Mesendoderm (in vitro differentiated cells): Measurements from ENCODE around the gene STAC3.

Experiments used
- DNase-seq: peaks from one replicate; pipeline ENCODE4 v3.0.0; 2013
- H2AK5ac ChIP-seq: 2 replicates; pipeline ENCODE4 v1.6.1; 2013; ENCODE audit warnings: low read length, inconsistent platforms
- H2BK120ac ChIP-seq: 2 replicates; pipeline ENCODE4 v1.6.1; 2013; ENCODE audit warnings: low read depth, mild to moderate bottlenecking, low read length, moderate library complexity, mixed read lengths
- H2BK15ac ChIP-seq: replicated peaks from 2 replicates; pipeline ENCODE4 v1.6.1; 2013; ENCODE audit warnings: low read depth, mild to moderate bottlenecking, moderate library complexity
- H2BK5ac ChIP-seq: 2 replicates; pipeline ENCODE4 v1.6.1; 2013; ENCODE audit warnings: low read length, inconsistent platforms
- H3K18ac ChIP-seq: 2 replicates; pipeline ENCODE4 v1.6.1; 2013; ENCODE audit warnings: mild to moderate bottlenecking, low read length, mixed read lengths
- H3K23ac ChIP-seq: one replicate; pipeline ENCODE4 v1.6.1; 2013; ENCODE audit warnings: low read length
- H3K27ac ChIP-seq: 2 replicates; pipeline ENCODE4 v1.5.1; 2013; ENCODE audit warnings: low read depth, mild to moderate bottlenecking, inconsistent platforms, low read length, moderate library complexity
- H3K27me3 ChIP-seq: 2 replicates; pipeline ENCODE4 v1.6.1; 2013; ENCODE audit warnings: low read length, control low read depth, mild to moderate bottlenecking, inconsistent platforms; ENCODE audit not compliant: insufficient read depth, poor library complexity
- H3K36me3 ChIP-seq: 2 replicates; pipeline ENCODE4 v1.6.1; 2013; ENCODE audit warnings: low read length, inconsistent platforms; ENCODE audit not compliant: control insufficient read depth, insufficient read depth
- H3K4ac ChIP-seq: one replicate; pipeline ENCODE4 v1.6.1; 2013; ENCODE audit warnings: low read depth, mild to moderate bottlenecking, low read length, moderate library complexity
- H3K4me1 ChIP-seq: 2 replicates; pipeline ENCODE4 v1.6.1; 2013; ENCODE audit warnings: low read depth, low read length, inconsistent platforms; ENCODE audit not compliant: control insufficient read depth
- H3K4me2 ChIP-seq: 2 replicates; pipeline ENCODE4 v1.6.1; 2013; ENCODE audit warnings: low read length
- H3K4me3 ChIP-seq: 2 replicates; pipeline ENCODE4 v1.5.1; 2013; ENCODE audit warnings: mild to moderate bottlenecking, low read length
- H3K56ac ChIP-seq: one replicate; pipeline ENCODE4 v1.6.1; 2013; ENCODE audit warnings: low read length
- H3K79me1 ChIP-seq: 2 replicates; pipeline ENCODE4 v1.6.1; 2013; ENCODE audit warnings: low read length, inconsistent platforms
- H3K79me2 ChIP-seq: 2 replicates; pipeline ENCODE4 v1.6.1; 2013; ENCODE audit warnings: mild to moderate bottlenecking, low read length; ENCODE audit not compliant: control insufficient read depth, insufficient read depth
- H3K9ac ChIP-seq: 2 replicates; pipeline ENCODE4 v1.6.1; 2013; ENCODE audit warnings: low read length, inconsistent platforms
- H4K5ac ChIP-seq: one replicate; pipeline ENCODE4 v1.6.1; 2013; ENCODE audit warnings: low read length
- H4K8ac ChIP-seq: one replicate; pipeline ENCODE4 v1.6.1; 2013; ENCODE audit warnings: low read depth, mild to moderate bottlenecking, control low read depth, low read length, moderate library complexity
- WGBS: extraction: QIAGEN DNeasy Blood & Tissue Kit; methylation state at CpG from one replicate; pipeline ENCODE4 v1.1.7; 2013; ENCODE audit warnings: low lambda C conversion rate, missing lambda C conversion rate; ENCODE audit not compliant: insufficient coverage; ENCODE audit errors: extremely low coverage; 5-methylcytosine and 5-hydroxymethylcytosine counted together

STAC3 gene

GRCh38 chr12:57238854-57239554 is 12.0 kb downstream of the STAC3 start:
- no CpG with 5 or more reads among the region's 47 CpGs for WGBS
- Histone ChIP-seq H3K4me1 (peaks cover 5% of the 10 kb centered on the region), H3K56ac (peak overlapping the region; percentile 83)

DNA sequence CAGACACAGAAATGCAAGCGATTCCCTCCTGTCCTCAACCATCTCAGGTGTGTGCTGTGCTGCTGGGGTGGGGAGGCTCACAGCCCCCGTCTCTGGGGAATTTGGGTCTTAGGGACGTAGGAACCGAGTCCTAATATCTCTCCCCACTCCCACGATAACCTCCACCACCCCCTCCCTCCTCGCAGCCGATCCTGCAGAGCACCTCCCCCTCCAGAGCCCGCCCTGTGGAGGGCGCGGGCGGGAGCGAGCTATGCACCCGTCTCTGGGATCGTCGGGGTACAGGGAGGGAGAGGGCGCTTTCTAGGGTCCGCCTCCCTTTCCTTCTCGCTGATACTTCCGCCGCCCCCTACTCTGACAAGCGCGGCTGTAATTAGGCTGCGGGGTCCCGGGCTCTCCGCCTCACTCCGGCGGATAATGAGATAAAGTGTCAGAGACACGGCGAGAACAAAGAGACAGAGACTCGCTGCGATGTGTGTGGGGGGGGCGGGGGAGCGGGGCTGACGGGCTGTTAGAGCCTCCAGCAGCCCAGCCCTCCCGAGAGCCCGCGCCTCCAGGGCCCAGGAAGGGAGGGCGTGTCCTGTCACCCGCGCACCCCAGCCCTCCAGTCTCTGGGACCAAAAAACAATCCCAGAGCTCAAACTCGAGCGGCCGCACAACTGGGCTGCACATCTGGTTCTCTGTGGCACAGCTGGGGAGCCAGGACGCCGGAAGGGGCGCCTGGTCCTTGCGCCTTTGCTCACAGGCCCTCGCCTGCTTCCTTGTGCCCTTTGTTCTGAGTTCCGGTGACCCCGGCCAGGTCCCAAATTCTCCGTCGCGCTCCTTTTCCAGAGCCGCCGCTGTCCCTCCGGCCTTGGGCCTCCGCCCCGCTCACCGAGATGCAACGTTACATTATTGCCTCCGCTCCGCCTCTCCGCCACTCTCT is 12.8 kb downstream of the STAC3 start:
- no peak overlapping the region for H2BK120ac ChIP-seq
- peak overlapping the region; percentile 63 for H3K4me2 ChIP-seq
- peaks cover 5% of the 10 kb centered on the region for H3K4me1 ChIP-seq
- no peak overlapping the region for H3K18ac ChIP-seq
- no peaks in the 10 kb centered on the region for H3K79me2 ChIP-seq
- no CpG with 5 or more reads among the region's 63 CpGs for WGBS
- H3K79me1 ChIP-seq = no peaks in the 10 kb centered on the region
- H2BK15ac ChIP-seq = no peak overlapping the region
- no peak overlapping the region for H3K27ac ChIP-seq
- H2BK5ac ChIP-seq = no peak overlapping the region
- H3K23ac ChIP-seq = peak overlapping the region; percentile 97
- no peak overlapping the region for H3K4ac ChIP-seq
- no peak overlapping the region for H2AK5ac ChIP-seq
- H4K8ac ChIP-seq = no peak overlapping the region
- DNase-seq = peak; percentile 50
- H4K5ac ChIP-seq = no peak overlapping the region
- H3K56ac ChIP-seq = peak overlapping the region; percentile 83
- H3K27me3 ChIP-seq = peaks cover 43% of the 10 kb centered on the region
- peak overlapping the region; percentile 66 for H3K9ac ChIP-seq
- peak overlapping the region; percentile 4 for H3K4me3 ChIP-seq
- peaks cover 7% of the 10 kb centered on the region for H3K36me3 ChIP-seq

More at GRCh38 chr12:57238854-57239554, 12.0 kb downstream of the STAC3 start:
- no peak overlapping the region for H4K8ac ChIP-seq
- H3K79me2 ChIP-seq = no peaks in the 10 kb centered on the region
- peaks cover 43% of the 10 kb centered on the region for H3K27me3 ChIP-seq
- no peak overlapping the region for H2BK120ac ChIP-seq
- DNase-seq = peak; percentile 90
- peak overlapping the region; percentile 66 for H3K9ac ChIP-seq
- peak overlapping the region; percentile 4 for H3K4me3 ChIP-seq
- H4K5ac ChIP-seq = no peak overlapping the region
- H3K18ac ChIP-seq = no peak overlapping the region
- H2BK15ac ChIP-seq = no peak overlapping the region
- no peak overlapping the region for H2AK5ac ChIP-seq
- H3K79me1 ChIP-seq = no peaks in the 10 kb centered on the region
- H3K36me3 ChIP-seq = peaks cover under 1% of the 10 kb centered on the region
- H3K27ac ChIP-seq = no peak overlapping the region
- H3K4ac ChIP-seq = no peak overlapping the region
- peak overlapping the region; percentile 97 for H3K23ac ChIP-seq
- H3K4me2 ChIP-seq = peak overlapping the region; percentile 63
- H2BK5ac ChIP-seq = no peak overlapping the region

- peaks cover 12% of the 10 kb centered on the region for H3K36me3 ChIP-seq
- peaks cover under 1% of the 10 kb centered on the region for H3K79me1 ChIP-seq
- H2BK15ac ChIP-seq = no peak overlapping the region
- H3K9ac ChIP-seq = no peak overlapping the region
- no peak overlapping the region for H2BK120ac ChIP-seq
- no peaks in the 10 kb centered on the region for H3K79me2 ChIP-seq
- H4K8ac ChIP-seq = no peak overlapping the region
- peaks cover 43% of the 10 kb centered on the region for H3K27me3 ChIP-seq
- no peak overlapping the region for H3K56ac ChIP-seq
- H3K23ac ChIP-seq = no peak overlapping the region
- H3K18ac ChIP-seq = no peak overlapping the region
- DNase-seq = no peak
- WGBS = no CpG with 5 or more reads among the region's 5 CpGs
- H2BK5ac ChIP-seq = no peak overlapping the region
- no peak overlapping the region for H2AK5ac ChIP-seq
- H3K4ac ChIP-seq = no peak overlapping the region
- H3K27ac ChIP-seq = no peak overlapping the region
- no peak overlapping the region for H4K5ac ChIP-seq
- no peak overlapping the region for H3K4me2 ChIP-seq
- peaks cover 5% of the 10 kb centered on the region for H3K4me1 ChIP-seq
- no peak overlapping the region for H3K4me3 ChIP-seq
Observed at GRCh38 chr12:57237596-57237931, 13.4 kb downstream of the STAC3 start.

- H3K4me1 ChIP-seq = peaks cover 5% of the 10 kb centered on the region
- no peak overlapping the region for H2BK5ac ChIP-seq
- H3K4ac ChIP-seq = no peak overlapping the region
- no peak overlapping the region for H2BK120ac ChIP-seq
- no peak overlapping the region for H3K18ac ChIP-seq
- no CpG with 5 or more reads among the region's 9 CpGs for WGBS
- H2BK15ac ChIP-seq = no peak overlapping the region
- H3K56ac ChIP-seq = no peak overlapping the region
- H3K27me3 ChIP-seq = peaks cover 40% of the 10 kb centered on the region
- H2AK5ac ChIP-seq = no peak overlapping the region
- H3K4me2 ChIP-seq = no peak overlapping the region
- H3K36me3 ChIP-seq = peaks cover 17% of the 10 kb centered on the region
- no peak overlapping the region for H3K23ac ChIP-seq
- peak; percentile 49 for DNase-seq
- H4K5ac ChIP-seq = no peak overlapping the region
- no peak overlapping the region for H3K4me3 ChIP-seq
- no peak overlapping the region for H3K9ac ChIP-seq
- H4K8ac ChIP-seq = no peak overlapping the region
- no peak overlapping the region for H3K27ac ChIP-seq
- no peaks in the 10 kb centered on the region for H3K79me2 ChIP-seq
- peaks cover 4% of the 10 kb centered on the region for H3K79me1 ChIP-seq
Observed at GRCh38 chr12:57236925-57237595, 13.9 kb downstream of the STAC3 start.

- Histone ChIP-seq H3K79me2 (peaks cover 3% of the 10 kb centered on the region), H3K4me3 (no peak overlapping the region), H2BK5ac (no peak overlapping the region), H3K79me1 (peaks cover 11% of the 10 kb centered on the region), H3K36me3 (peaks cover 23% of the 10 kb centered on the region), H3K23ac (no peak overlapping the region), H3K18ac (no peak overlapping the region), H3K4me2 (no peak overlapping the region), H2BK15ac (no peak overlapping the region), H3K4ac (no peak overlapping the region), H3K56ac (no peak overlapping the region), H3K27me3 (peaks cover 33% of the 10 kb centered on the region), H3K27ac (no peak overlapping the region), H4K8ac (no peak overlapping the region), H2BK120ac (no peak overlapping the region), H3K4me1 (peaks cover 5% of the 10 kb centered on the region), H3K9ac (no peak overlapping the region), H4K5ac (no peak overlapping the region), H2AK5ac (no peak overlapping the region)
- WGBS = no CpG with 5 or more reads among the region's 40 CpGs
- DNase-seq = peak; percentile 64
Observed at GRCh38 chr12:57236201-57236924, 14.6 kb downstream of the STAC3 start.
